Measurements from ENCODE around the gene CLCN4. TPM values are rescaled to one million over a fixed set of nuclear protein-coding genes. Genes with fewer than 3 reads are reported as not detected.

The CLCN4 gene
- total and polyA plus RNA-seq, 2 donors (not counting 1 experiment from before 2014, with no cell fraction given), result 7.7 to 9.1 TPM

DNA sequence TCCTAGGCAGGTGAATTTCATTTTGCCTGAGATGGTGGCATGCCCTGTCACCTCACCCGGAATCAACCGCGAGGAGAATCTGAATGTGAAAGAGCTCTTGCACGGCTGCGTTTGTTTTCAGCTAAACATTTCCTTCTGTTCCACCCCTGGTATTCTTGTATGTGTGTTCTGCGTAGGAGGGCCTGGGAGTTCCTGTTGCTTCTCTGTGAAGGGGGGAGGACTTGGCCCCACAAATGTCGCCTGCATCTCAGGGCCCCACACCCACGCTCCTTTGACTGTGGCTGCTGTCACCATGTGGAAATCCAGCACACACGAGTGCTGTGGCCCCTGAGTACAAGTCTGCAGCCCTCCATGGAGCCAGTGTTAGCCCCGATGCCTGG lies 45.8 kb upstream of the CLCN4 start:
- Histone ChIP-seq H3K79me2 (ENCODE audit: control insufficient read depth, insufficient read depth, low read length) (peaks cover 27% of the 10 kb centered on the region), H2AFZ (ENCODE audit: insufficient read depth, low read depth, low read length, poor library complexity, severe bottlenecking) (peak overlapping the region; percentile 50), H3K9ac (ENCODE audit: low read length) (peak overlapping the region; percentile 53), H3K4me2 (replicated peaks; ENCODE audit: low read depth, low read length, poor library complexity, severe bottlenecking) (peak overlapping the region; percentile 70), H3K9me3 (ENCODE audit: control extremely low read depth in 1 of 3, control insufficient read depth in 2 of 3, insufficient read depth in 1 of 3, low read length in 2 of 3) (no peaks in the 10 kb centered on the region), H3K4me1 (ENCODE audit: control insufficient read depth in 2 of 2, insufficient read depth in 2 of 2, low read length in 2 of 2) (peaks cover 81 to 97% of the 10 kb centered on the region in 2 donors), H3K4me3 (ENCODE audit: control extremely low read depth in 1 of 5, extremely low read depth in 1 of 5, insufficient read depth in 1 of 5, low read depth in 2 of 5, low read length in 4 of 5) (peak overlapping the region in 4 of 5 experiments; percentile 18 to 43 (median 28)), H3K27me3 (replicated peaks in 1 of 4; ENCODE audit: control extremely low read depth in 1 of 4, control insufficient read depth in 3 of 4, insufficient read depth in 4 of 4, low read length in 3 of 4) (no peaks in the 10 kb centered on the region), H4K20me1 (ENCODE audit: control insufficient read depth, insufficient read depth, low read length, poor library complexity, severe bottlenecking) (no peaks in the 10 kb centered on the region), H3K27ac (ENCODE audit: low read length in 2 of 2) (peak overlapping the region; percentile 81 to 98), H3K36me3 (replicated peaks in 1 of 2; ENCODE audit: control extremely low read depth in 1 of 2, control insufficient read depth in 1 of 2, extremely low read depth in 1 of 2, insufficient read depth in 2 of 2, low read length in 1 of 2) (peaks cover 0 to 7% of the 10 kb centered on the region in 2 experiments)
- Mint-ChIP-seq H3K27me3 (no peaks in the 10 kb centered on the region), H3K4me3 (peak overlapping the region; percentile 92), H3K9me3 (ENCODE audit: insufficient read depth) (no peaks in the 10 kb centered on the region), H3K4me1 (peaks cover 76% of the 10 kb centered on the region), H3K27ac (peak overlapping the region; percentile 100)
- intact Hi-C loops (cut with micrococcal nuclease), result loop anchor here (1.0 to 10.0 kb wide), 8 partner anchors 8 to 1366 kb away; partner anchors contain the start of genes HCCS and TBL1X
- DNase-seq (peak; percentile 87), ATAC-seq (ENCODE audit: low read depth) (peak; percentile 62)
- TF ChIP-seq CTCF (IDR thresholded peaks at IDR 0.05), result no peak
- no peak for TF ChIP-seq EZH2 (IDR thresholded peaks at IDR 0.05; ENCODE audit: borderline replicate concordance, insufficient read depth, low read depth, low read length, poor library complexity, severe bottlenecking)
- ChIA-PET CTCF (interaction anchor here (0.5 to 13.3 kb wide), 14 partner anchors 9 to 239 kb away, joined by 3 to 160 read pairs (median 5); no protein-coding TSS in a partner anchor), POLR2A (interaction anchor here (1.3 to 3.7 kb wide), 11 partner anchors 9 to 130 kb away, joined by 3 to 45 read pairs (median 7); no protein-coding TSS in a partner anchor)
- WGBS (ENCODE audit: insufficient coverage), result 0% methylated on average over 4 of the region's 10 CpGs
